HG03558 (cell line): ENCODE data around the gene SCARB2.
A peak's percentile ranks its signal among the peaks of the same experiment; 100 is the strongest.

Experiments used
- ATAC-seq: cut with Tn5 transposase; IDR thresholded peaks from one replicate; pipeline ENCODE4 v1.9.1; 2021; ENCODE audit warnings: moderate number of reproducible peaks; ENCODE audit not compliant: unreplicated experiment; ENCODE audit errors: extremely low read depth

The SCARB2 gene

DNA sequence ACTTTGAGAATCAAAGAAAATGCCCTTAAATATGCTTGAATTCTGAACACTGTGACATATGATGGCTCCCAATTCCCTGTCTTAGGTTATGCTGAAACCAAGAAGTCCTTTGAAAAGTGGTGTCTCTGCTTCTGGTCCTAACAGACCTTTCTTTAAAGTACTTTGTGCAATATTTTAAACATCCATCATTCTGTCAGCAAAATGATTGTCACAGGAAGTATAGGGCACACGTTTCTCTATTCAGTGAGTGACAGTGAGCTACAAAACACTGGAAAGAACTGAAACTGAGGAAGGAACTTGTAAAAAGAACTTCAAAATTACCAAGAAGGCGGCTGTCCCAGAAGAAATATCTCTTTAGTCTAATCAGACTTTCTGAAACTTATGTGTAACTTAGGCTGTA is 53.3 kb downstream of the SCARB2 start:
- no peak for ATAC-seq

DNA sequence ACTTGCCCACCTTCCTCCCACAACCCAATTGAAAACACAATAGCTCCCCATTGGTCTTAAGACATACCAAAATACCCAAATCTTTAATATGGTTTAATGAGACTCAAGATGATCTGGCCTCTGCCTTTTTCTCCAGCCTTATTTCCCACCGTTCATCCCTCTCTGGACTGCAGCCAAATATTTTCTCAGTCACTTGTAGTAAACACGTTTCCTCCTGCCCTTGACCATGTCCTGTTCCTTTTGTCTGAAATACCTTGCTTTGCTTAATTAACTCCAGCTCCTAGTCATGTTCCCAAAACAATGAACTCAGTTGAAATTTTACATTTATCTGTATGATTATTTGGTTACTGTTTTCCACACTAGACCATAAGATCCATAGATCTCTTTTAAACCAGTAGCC is 57.0 kb downstream of the SCARB2 start:
- ATAC-seq, result no peak

DNA sequence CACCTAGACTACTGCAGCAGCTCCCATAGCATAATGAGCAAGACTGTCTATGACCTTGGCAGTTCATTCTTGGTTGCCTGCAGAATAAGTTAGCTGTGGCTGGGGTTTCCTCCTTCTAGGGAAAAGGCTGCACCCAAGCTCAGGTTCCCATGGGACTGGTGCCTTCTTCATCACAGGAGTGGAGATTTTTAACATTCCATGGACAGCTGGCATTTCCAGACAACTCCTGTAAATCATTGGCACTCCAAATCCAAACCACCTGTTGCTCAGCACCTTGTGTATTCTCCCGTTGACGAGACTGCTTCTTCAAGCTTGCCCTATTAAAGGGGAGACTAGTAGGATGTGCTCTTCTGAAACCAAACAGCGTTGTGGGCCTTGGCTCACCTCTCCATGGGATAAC is 57.6 kb downstream of the SCARB2 start:
- no peak for ATAC-seq

DNA sequence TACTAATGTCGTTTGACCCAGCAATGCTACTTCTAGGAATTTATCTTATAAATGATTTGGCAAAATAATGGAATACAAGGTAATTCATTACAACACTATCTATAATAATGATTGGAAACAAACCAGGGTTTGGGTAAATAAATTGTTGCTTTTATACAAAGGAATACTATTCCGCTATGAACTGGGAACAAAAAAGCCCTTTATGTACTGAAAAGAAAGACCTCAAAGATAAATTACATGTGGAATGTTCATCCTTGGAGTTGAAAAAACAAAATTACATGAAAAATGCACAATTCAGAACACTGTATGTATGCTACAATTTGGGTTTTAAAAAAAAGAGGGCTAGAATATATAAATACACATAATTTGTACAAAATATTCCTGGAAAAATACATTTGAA is 60.3 kb downstream of the SCARB2 start:
- ATAC-seq, result no peak

DNA sequence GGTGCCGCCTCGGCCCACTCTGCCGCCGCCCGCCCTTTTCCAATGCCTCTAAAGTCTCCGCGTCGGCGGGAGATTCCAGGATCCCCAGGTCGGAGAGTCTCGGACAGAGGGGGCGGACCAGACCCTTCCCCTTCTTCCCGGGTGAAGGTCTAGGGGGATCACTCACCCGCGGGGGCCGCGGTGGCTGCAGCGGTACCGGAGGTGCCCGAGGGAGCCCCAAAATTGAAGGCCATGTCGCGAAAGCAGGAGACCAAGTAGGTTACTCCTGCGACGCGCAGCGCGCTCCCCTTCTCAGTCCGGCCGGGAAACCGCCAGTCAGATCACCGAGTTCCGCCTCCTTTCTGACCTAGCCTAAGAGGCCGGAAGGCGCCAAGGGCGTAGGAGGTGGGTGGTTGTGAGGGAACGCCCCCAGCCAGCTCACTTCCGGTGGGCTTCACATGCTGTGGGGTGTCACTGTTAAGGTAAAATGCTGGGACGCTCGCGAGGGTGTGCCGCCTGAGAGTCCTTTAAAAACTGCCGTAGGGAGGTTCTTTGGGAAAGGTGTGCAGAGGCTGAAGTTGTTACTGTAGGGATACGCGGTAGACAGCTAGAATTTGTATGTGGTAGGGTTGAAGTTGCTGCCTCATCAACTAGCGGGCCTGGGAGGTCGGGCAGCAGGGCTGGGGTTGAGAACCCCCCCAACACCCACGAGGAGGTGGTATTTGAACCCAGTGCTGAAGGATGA is 65.3 kb downstream of the SCARB2 start, which contains the start of gene NUP54:
Gene NUP54, minus strand, starts transcription at position 256 of the 724 bp plus-strand sequence. Its CDS starts 23 bp downstream, at position 233.
- ATAC-seq, result peak; percentile 99

DNA sequence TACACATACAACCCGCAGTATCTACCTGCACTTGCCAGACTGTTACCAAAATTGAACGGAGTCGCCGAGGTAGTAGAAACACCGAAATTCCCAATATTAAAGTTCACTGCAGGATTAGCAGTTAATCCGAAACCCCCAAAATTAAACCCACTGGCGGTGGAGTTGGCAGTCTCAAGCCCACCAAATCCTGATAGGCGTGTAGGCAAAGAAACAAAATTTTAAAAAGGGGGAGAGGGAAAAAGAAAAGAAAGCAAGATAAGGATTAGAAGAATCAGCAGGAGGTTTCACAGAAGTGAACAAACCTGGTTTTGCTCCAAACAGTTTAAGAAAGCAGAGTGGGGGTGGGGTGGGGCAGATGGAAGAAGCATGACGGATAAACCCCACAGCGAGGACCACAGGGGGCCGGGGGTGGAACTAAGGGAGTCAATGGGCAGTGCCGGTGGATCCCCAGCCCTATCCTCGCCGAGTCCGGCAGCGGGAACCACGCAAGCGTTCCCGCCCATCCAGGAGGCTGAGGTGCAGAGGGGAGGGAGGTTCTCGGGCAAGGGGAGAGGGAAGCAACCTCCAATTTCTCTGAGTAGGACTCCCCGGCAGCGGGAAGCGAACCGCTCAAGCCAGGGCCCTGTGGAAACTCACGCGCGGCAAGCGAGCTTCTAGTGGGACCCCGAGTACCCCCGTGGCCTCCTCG is 66.0 kb downstream of the SCARB2 start:
- ATAC-seq, result no peak

DNA sequence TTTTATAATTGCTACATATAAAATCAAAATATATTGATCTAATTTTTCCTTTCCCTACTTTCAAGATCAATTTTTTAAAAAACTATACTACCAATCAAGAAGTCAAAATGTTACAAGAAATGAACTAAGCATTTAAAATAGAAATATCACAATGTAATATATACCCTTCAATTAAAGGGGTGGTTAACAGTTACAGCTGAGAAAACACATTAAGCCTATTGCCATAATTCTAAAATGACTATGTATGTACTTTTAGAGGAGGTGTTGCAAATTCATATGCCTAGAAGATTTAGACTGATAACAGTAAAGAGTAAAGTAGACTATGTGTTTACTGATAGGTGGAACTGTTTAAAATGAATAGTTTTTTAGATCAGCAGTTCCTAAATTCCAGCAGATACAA is 69.1 kb downstream of the SCARB2 start:
- no peak for ATAC-seq

DNA sequence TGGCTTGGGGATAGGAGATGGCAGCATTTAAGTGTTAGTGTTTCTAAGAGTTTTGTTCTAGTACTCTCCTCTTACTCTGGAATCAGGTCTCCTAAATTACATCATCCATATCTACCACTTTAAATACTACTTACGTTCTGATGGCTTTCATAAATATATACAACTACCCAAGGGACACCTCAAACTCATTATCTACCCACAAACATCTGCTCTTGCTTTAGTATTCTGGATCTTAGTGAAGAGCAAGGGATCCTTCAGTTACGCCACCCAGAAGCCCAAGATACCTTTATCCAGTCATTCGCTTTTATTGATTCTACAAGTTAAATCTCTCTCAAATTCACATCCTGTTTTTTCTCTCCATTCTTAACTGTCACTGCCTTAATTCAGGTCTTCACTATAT is 72.4 kb downstream of the SCARB2 start:
- ATAC-seq, result no peak

DNA sequence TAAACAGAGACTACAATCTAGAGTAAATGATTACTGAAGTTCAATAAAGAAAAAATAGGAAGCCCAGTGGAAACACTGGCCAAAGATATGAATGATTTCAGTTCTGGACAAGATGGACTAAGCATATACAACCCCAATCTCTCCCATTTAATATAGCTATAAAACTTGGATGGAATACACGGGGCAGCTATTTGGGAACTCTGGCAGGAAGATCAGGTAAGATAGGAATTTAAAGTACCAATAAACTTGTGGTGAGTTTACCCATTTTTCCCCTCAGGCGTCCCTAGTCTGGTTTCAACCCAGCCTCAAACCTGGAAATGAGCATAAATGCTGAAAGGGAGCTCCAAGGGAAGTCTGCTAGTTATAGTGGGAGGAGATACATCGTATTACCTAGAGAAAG is 85.9 kb downstream of the SCARB2 start:
- ATAC-seq, result no peak

DNA sequence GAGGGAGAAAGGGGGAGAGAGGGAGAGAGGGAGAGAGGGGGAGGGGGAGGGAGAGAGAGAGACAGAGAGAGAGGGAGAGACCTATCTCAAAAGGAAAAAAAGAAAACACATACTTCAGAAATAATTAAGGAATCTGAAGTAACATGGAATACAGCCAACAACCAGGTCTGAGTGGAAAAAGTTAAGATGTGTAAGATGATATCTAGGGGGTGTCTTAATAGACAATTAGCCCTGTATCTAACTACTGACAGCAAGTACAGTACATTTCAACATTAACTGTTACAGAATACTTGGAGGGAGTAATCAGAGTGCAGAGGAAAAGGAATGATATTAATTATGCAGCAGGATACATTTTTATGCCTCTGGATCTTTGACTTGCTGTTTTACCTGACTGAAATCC is 87.8 kb downstream of the SCARB2 start:
- no peak for ATAC-seq

DNA sequence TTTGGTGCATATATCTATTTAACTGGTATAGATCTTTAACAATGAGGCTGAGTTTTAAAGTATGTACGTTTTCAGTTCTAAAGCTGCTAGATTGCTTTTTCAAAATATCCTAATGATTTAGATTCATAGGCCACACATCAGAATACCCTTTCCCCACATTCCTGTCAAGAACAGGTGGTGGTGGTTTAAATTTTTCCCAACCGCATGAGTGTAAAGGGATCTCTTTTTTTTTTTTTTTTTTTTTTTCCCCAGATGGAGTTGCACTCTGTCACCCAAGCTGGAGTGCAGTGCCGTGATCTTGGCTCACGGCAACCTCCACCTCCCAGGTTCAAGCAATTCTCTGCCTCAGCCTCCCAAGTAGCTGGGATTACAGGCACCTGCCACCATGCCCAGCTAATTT is 93.4 kb downstream of the SCARB2 start:
- ATAC-seq, result no peak

DNA sequence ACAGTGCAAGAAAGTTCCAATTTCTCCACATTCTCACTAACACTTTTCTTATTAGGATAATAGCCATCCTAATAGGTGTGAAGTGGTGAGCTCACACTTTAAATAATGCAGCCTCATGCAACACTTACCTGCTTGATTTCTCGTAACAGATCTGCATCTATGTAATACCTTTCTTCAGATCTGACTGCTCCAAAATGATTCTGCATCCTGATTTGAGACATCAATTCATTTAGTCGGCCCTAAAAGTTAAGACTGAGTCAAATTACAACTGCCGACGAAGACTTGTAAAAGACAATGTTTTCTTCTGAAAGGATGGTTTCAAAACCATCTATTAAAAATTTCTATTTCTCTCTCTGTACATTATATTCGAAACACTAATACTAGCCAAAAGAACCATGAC is 96.1 kb downstream of the SCARB2 start:
- no peak for ATAC-seq

DNA sequence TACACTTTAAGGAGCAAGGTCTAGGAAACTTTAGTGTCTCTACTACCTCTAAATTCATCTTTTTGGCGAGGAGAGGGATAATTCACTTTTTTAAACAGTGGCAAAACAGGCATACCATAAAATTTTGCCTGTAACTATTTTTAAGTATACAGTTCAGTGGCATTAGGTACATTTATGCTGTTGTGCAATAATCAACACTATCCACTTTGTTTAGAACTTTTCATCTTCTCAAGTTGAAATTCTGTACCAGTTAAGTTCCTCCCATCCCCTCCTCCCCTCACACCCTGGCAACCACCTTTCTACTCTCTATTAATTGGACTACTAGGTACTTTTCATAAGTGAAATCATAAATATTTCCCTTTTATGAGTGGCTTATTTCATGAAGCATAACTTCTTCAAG is 96.8 kb downstream of the SCARB2 start:
- no peak for ATAC-seq
